ENCODE measurements around the gene BRAP.
"Not testable (repeated sequence)": the region's sequence is repeated elsewhere in the genome, so short reads cannot be mapped to it uniquely, and the experiment has no call there.

Gene BRAP

DNA sequence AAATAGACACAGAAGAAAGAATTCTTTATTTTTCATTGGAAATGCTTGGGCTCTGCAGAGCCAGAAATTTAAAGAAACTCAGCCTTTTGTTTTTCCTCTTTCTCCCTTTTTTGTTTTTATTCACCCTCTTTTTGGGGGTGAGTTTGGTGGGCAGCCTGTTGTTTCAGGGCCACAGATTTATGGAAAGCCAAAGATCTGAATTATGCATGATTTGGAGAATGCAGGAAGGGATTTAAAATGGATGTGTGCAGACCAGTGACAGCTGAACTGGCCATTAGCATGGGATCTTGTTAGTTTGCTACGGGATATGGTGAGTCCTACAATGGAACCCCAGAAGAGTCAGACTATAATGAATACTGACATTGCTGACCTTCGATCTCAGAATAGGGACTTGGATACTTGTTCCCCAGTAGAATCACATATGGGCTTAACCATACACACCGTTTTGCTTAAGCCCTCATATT lies 79.0 kb downstream of the BRAP start:
- DNase-seq, result no peak

DNA sequence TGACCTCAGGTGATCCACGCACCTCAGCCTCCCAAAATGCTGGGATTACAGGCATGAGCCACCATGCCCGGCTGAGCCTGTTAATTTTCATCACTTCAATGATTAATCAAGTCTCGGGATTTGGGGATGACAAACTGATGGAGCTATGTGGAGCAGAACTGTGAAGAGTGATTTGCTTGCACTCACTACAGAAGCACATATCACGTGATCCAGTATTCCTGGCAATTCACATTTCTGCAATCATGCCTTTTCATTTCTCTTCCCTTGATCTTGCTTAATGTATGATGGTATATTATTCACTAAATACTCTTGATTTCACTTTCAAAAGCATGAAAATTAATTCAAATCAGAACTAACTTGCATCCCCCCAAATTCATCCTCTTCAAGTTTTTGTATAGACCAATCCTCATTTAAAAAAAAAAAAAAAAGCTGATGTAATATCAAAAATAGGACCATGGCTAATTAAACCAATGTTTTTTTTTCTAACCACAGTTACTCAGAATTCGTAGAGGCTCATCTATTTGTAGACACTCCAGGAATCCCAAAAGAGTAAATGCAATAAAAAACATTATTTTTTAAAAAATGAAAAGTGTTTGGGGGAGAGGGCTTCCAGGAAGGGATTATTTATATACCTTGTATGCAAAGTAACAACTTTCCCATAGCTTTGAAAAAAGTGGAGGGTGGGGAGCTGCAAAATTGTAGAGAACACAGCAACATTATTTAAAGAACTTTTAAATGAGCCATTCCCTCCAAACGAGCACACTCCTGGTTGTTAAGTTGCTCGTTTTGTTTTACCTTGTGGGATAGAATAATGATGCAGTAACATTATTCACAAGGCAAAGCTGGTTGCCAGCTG lies 79.6 kb downstream of the BRAP start:
- no peak for DNase-seq

DNA sequence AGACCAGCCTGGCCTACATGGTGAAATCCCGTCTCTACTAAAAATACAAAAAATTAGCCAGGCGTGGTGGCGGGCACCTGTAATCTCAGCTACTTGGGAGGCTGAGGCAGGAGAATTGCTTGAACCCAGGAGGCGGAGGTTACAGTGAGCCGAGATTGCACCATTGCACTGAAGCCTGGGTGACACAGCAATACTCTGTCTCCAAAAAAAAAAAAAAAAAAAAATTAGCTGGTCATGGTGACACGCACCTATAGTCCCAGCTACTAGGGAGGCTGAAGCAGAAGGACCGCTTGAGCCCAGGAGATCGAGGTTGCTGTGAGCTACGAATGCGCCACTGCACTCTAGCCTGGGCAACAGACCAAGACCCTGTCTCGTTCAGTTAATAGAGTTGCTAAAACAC lies 82.9 kb downstream of the BRAP start:
- DNase-seq, result not testable (repeated sequence)

DNA sequence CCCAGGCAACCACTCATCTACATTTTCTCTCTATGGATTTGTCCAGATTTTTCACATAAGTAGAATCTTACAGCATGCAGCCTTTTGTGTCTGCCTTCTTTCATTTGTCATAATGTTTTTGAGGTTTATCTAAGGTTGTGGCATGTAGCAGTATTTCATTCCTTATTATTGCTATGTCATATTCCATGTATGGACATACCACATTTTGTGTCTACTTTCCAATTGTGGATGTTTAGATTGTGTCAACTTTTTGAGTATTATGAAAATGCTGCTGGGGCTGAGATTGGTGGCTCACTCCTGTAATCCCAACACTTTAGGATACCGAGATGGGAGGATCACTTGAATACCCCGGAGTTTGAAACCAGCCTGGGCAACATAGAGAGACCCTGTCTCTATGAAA lies 83.4 kb downstream of the BRAP start:
- DNase-seq, result no peak

DNA sequence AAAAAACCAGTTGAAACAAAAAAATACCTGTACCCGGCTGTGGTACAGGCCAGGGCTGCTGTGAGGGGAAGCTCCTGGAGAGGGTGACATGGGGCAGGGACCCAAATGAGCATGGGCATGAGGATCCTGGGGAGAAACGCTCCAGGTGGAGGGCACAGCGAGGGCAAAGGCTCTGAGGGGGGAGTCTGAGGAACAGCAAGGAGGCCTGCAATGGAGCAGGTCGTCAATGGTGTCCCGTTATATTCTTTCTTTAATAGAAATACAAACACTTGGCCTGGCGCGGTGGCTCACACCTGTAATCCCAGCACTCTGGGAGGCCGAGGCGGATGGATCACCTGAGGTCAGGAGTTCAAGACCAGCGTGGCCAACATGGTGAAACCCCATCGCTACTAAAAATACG lies 84.8 kb downstream of the BRAP start:
- DNase-seq, result not testable (repeated sequence)

DNA sequence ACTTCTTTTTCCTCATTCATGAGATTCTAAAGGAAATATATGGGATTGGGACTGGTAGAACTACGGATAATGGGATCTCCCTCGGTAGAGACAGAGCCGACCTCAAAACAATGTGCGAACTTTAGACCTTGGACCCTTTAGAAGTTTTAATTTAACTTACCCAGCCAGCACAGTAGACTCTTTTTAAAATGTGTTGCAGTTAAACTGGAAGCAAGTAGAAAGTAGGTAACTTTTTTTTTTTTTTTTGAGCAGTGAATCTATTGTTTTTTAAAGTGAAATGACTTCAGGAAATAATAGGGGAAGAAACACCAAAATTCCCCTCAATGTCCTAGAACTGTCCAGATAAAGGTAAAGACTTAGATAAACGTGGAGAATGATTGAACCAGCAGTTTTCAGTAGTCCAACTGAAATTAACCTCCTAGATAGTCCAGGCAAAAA lies 85.5 kb downstream of the BRAP start:
- no peak for DNase-seq

DNA sequence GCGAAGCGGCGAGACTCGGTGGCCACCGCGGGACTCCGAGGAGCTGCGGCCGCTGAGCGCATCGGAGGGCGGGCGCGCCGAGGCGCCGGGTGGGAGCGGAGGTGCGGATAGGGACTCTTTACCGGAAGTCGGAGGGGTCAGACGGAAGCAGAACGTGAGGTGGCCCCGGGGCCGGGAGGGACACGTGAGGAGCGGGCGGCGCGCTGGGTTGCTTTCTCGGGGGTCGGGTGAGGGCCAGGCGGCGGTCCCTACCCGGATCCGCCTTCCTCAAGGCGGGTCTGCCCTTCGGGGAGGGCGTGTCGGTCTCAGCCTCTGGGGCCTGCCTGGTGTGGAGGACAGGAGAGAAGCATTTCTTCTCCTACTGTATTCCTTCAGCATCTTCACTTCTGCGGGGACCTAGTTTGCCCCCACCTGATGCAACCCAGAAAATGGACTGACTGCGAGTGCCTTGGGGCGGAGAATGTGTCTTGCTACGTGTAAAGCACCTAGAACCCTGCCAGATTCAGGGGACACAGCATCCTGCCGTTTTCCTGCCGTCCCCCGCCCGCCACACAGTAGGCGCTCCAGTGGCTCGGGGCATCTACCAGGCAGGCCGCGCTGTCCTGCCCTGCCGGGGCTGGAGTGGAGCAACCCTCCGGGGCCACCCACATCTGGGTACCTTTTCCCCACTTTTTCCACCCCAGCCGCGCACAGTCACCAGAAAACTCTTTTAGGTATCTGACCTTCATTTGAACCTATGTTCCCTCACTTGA lies 86.1 kb downstream of the BRAP start:
- DNase-seq, result peak; percentile 95

DNA sequence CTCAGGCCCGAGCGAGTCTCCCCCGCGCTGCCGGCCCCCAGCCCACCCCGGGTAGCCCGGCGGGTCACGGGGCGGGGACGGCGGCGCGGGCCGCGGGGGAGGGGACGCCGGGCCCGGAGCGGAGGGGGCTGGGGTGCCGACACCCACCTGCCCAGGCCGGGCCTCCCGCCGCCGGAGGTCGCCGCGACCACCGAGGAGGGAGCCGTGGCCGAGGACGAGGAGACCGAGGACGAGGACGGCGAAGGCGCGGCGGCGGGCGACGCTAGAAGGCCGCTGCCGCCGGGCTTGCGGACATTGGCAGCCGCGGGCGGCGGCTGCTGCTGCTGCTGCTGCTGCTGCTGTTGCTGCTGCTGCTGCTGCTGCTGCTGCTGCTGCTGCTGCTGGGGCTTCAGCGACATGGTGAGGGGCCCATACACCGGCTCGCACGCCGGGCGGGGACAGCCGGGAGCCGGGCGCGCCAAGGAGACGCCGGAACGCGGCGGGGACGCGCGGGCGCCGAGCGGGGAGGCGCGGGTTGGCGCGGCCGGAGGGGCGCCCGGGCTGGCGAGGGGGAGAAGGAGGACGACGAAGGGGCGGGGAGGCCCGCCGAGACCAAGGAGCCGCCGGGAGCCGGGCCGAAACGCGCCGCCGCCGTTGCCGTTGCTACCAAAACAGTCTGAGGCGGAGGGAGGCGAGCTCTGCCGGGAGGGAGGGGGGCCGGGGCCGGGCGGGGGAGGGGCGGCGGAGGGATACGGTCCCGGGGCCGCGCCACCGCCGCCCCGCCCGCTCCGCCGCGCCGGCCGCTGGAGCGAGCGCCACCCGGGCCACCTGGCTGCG lies 86.9 kb downstream of the BRAP start, which contains the start of gene ATXN2:
Gene ATXN2, minus strand, starts transcription at position 679 of the 816 bp plus-strand sequence. Its CDS starts 281 bp downstream, at position 398.
- peak; percentile 86 for DNase-seq

DNA sequence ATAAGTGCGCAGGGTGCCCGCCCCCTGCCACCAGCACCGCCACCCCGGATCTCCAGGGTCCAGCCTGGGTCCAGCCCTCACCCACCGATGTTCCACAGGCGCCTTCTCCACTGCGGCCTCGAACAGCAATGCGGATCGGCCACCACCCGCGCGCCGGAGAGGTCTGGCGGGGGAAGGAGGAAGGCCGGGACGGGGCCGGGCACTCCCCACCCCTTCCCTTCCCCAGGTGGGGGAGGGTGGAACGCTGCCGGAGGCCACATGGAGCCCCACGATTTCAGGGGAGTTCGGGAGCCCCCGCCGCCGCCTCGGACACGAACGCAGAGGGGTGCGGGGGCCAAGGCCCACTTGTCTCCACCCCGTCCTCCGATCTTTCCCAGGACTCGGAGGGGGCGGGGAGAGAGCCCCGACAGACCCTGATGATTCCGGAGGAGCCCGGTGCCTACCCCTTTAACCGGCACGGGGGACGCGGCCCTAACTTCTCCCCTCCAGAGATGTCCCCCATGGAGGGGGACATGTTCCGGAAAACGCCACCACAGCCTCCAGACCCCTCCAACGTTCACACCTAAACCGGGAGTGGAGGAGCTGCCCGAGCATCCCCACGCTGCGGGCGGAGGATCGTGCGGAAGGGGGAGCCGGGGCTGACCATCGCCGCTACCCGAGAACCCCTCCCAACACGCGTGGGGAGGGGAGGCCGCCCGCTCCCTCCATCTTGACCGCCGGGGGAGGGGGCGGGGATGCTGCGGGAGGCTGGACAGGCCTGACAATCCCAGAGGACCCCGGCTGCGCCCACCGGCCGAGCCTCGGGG lies 87.7 kb downstream of the BRAP start:
- peak; percentile 69 for DNase-seq

DNA sequence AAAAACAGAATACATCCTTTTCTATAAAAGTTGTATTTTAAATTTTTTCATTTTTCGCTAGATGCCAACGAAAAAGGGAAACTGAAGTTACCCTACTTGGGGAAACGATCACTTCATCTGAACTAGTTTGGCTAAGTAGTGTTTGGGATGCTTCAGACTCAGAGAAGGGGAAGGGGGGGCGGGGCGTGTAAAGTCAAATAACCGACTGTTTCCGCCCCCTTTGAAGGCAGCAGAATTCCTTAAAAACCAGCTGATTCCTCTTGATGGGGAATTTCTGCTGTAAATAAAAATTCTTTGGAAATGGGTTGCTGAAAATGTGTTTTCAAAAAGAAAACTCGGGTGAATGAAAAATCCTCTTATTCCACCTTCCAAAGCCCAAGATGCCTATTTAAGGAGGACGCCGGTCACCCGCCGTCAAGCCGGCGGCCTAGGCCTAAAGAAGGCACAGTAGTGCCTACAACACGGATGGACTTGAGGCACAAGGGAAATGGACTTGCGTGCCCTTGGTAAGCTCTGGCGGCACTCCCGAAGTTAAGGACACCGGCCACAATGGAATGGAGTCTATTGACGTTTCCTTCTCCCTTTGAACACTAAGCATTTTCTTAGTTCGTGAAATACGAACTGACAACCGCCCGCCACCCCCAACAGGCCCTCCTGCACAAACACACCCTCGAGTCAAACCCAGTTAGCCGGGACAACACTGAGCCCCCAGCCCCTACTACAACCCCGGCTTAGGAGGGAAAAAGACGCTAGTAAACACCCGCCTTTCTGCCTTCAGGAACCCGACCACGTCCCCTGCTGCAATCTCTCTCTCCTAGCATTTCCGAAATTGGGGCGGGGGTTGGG lies 88.5 kb downstream of the BRAP start:
- peak; percentile 46 for DNase-seq

DNA sequence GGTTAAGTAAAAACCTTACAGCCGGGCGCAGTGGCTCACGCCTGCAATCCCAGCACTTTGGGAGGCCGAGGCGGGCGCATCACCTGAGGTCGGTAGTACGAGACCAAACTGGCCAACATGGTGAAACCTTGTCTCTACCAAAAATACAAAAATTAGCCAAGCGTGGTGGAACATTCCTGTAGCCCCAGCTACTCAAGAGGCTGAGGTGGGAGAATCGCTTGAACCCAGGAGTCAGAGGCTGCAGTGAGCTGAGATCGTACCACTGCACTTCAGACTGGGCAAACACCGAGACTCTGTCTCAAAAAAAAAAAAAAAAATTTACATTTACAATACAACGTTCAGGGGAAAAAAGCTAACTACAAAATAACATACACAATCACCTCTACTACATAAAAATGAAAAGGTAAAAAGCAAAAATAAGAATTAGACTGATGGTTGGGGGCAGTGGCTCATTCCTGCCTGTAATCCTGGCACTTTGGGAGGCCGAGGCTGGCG lies 90.4 kb downstream of the BRAP start:
- not testable (repeated sequence) for DNase-seq
